Erythroblast (primary cell): Measurements from ENCODE around the gene CLBA1.
"Not testable (repeated sequence)": the region's sequence is repeated elsewhere in the genome, so short reads cannot be mapped to it uniquely, and the experiment has no call there.

Experiments used
- GATA1 ChIP-seq: IDR thresholded peaks from 2 replicates; pipeline ENCODE4 v1.6.1; 2011; ENCODE audit warnings: low read depth, mild to moderate bottlenecking, control low read depth, low read length, moderate library complexity
- POLR2A ChIP-seq: IDR thresholded peaks from 2 replicates; pipeline ENCODE4 v1.6.1; 2011; ENCODE audit warnings: mild to moderate bottlenecking, low read length

DNA sequence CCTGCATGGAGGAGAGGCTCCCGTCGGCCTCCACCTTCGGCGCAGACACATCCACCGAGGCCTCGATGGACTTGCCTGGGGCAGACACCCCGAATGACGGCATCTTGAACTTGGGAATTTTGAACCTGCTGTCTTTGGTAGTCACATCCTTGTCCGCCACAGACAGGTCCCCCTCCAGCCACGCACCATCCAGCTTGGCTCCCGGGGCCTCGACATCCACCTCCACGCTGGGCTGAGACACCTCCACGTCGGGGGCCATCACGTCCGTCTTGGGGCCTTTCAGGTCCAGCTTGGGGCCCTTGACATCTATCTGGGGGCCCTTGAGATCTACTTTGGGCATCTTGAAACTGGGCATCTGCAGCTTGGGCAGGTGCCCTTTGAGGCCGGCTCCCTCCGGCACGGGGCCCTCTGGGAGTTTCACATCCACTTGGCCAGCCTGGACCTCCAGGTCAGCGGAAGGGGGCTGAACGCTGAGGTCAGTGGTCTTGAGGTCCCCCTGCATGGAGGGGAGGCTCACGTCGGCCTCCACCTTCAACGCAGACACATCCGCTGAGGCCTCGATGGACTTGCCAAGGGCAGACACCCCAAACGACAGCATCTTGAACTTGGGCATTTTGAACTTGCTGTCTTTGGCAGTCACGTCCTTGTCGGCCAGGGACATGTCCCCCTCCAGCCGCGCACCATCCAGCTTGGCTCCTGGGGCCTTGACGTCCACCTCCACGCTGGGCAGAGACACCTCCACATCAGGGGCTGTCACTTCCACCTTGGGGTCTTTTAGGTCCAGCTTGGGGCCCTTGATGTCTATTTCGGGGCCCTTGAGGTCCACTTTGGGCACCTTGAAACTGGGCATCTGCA lies 37.5 kb upstream of the CLBA1 start:
- TF ChIP-seq POLR2A, GATA1: not testable (repeated sequence)
